Lung (tissue), 12 donors: ENCODE measurements around the gene SLC37A1. TPM values are rescaled to one million over a fixed set of nuclear protein-coding genes. Genes with fewer than 3 reads are reported as not detected.

Source experiments
- ATAC-seq: fragments of 200-7000 bp; cut with Tn5 transposase; one replicate; pipeline ENCODE4 v1.9.1; 2020; ENCODE audit warnings: moderate number of reproducible peaks; ENCODE audit not compliant: insufficient read depth, low FRiP score
- DNase-seq, 3 donors: peaks; one replicate each; pipeline ENCODE4 v3.0.0-alpha.2; 2013 to 2017
- H3K27ac ChIP-seq, 2 donors: one replicate each; pipeline ENCODE4 v1.5.1; 2013; ENCODE audit warnings: mild to moderate bottlenecking in 2 of 2, moderate library complexity in 2 of 2, control low read depth in 1 of 2, inconsistent platforms in 1 of 2, low read depth in 1 of 2, low read length in 1 of 2
- H3K27me3 ChIP-seq, 3 donors: one replicate each; pipeline ENCODE4 v1.5.1; 2013; ENCODE audit warnings: low read length in 2 of 3; ENCODE audit not compliant: control insufficient read depth in 3 of 3, insufficient read depth in 3 of 3
- H3K36me3 ChIP-seq, 4 donors: one replicate each; pipeline ENCODE4 v1.5.1; 2013; ENCODE audit warnings: low read length in 4 of 4, mild to moderate bottlenecking in 1 of 4, moderate library complexity in 1 of 4; ENCODE audit not compliant: control insufficient read depth in 4 of 4, insufficient read depth in 4 of 4
- H3K4me1 ChIP-seq, 5 donors: one replicate each; pipeline ENCODE4 v1.5.1; 2013; ENCODE audit warnings: low read length in 5 of 5, mild to moderate bottlenecking in 2 of 5, moderate library complexity in 1 of 5; ENCODE audit not compliant: control insufficient read depth in 5 of 5, insufficient read depth in 5 of 5
- H3K4me3 ChIP-seq: one replicate; pipeline ENCODE4 v1.5.1; 2013; ENCODE audit warnings: mild to moderate bottlenecking, control low read depth, moderate library complexity
- H3K9ac ChIP-seq, 2 donors: one replicate each; pipeline ENCODE4 v1.5.1; 2013; ENCODE audit warnings: low read length in 2 of 2, control low read depth in 1 of 2; ENCODE audit not compliant: insufficient read depth in 1 of 2
- H3K9me3 ChIP-seq, 4 donors: one replicate each; pipeline ENCODE4 v1.5.1; 2013; ENCODE audit warnings: low read length in 3 of 4, mild to moderate bottlenecking in 1 of 4, moderate library complexity in 1 of 4; ENCODE audit not compliant: control insufficient read depth in 4 of 4, insufficient read depth in 3 of 4
- CTCF ChIP-seq: IDR thresholded peaks from 2 replicates; pipeline ENCODE4 v1.5.1; 2012; ENCODE audit warnings: mild to moderate bottlenecking; ENCODE audit errors: control extremely low read depth, extremely low read depth
- WGBS, 2 donors: extraction: QIAGEN DNeasy Blood & Tissue Kit; methylation state at CpG; one replicate each; pipeline ENCODE4 v1.1.7; 2013; 5-methylcytosine and 5-hydroxymethylcytosine counted together
- polyA plus RNA-seq, 2 donors: library from polyadenylated mRNA; stranded (reverse); fragments of 200-250 nt; gene quantifications; one replicate each; pipeline ENCODE4 v1.2.1, GENCODE V29; 2013
- total RNA-seq, 2 donors: library from RNA; depleted of rRNA in 1 of 2; stranded (reverse); fragments of >200 nt in 1 of 2; gene quantifications; one replicate each; pipeline ENCODE4 v1.2.1, GENCODE V29; 2014 to 2021
- donor health status: control.
- donor health status: control.
- donor health status: Bipolar disorder and iron deficiency.
- donor health status: healthy.
- donor health status: DM: yes; HTN: yes; CAD: no.

SLC37A1 gene
- total and polyA plus RNA-seq, 4 donors: 13.3 to 29.5 (median 19.6) TPM

- Histone ChIP-seq H3K27me3 (peaks cover 0 to 18% (median 7%) of the 10 kb centered on the region in 3 donors), H3K4me3 (no peak overlapping the region), H3K9ac (no peak overlapping the region), H3K4me1 (peaks cover 0 to 6% (median 0%) of the 10 kb centered on the region in 5 donors), H3K9me3 (no peaks in the 10 kb centered on the region), H3K27ac (no peak overlapping the region), H3K36me3 (no peaks in the 10 kb centered on the region)
- no peak for TF ChIP-seq CTCF
- WGBS, 2 donors: 70 to 85% methylated on average over 3 of the region's 3 CpGs
- ATAC-seq (no peak), DNase-seq (no peak)
Measured at GRCh38 chr21:42618707-42619102, 105.1 kb downstream of the SLC37A1 start.

- peaks cover 0 to 6% (median 0%) of the 10 kb centered on the region in 5 donors for H3K4me1 ChIP-seq
- H3K4me3 ChIP-seq: no peak overlapping the region
- peak in 1 of 3 donors; percentile 28 for DNase-seq
- no peak overlapping the region for H3K27ac ChIP-seq
- H3K36me3 ChIP-seq: no peaks in the 10 kb centered on the region
- H3K9me3 ChIP-seq: no peaks in the 10 kb centered on the region
- TF ChIP-seq CTCF: no peak
- 74 to 76% methylated on average over 7 of the region's 7 CpGs for WGBS, 2 donors
- no peak for ATAC-seq
- H3K27me3 ChIP-seq: peaks cover 0 to 18% (median 7%) of the 10 kb centered on the region in 3 donors
- no peak overlapping the region for H3K9ac ChIP-seq
Measured at GRCh38 chr21:42619166-42619565, 105.5 kb downstream of the SLC37A1 start.

- no peak for ATAC-seq
- no peaks in the 10 kb centered on the region for H3K36me3 ChIP-seq
- no peaks in the 10 kb centered on the region for H3K9me3 ChIP-seq
- H3K4me1 ChIP-seq: peaks cover 0 to 6% (median 0%) of the 10 kb centered on the region in 5 donors
- no peak for DNase-seq
- peaks cover 0 to 18% (median 7%) of the 10 kb centered on the region in 3 donors for H3K27me3 ChIP-seq
- TF ChIP-seq CTCF: no peak
- H3K4me3 ChIP-seq: no peak overlapping the region
- WGBS, 2 donors: 89 to 93% methylated on average over 6 of the region's 6 CpGs
- H3K9ac ChIP-seq: no peak overlapping the region
- H3K27ac ChIP-seq: no peak overlapping the region
Measured at GRCh38 chr21:42619841-42620240, 106.2 kb downstream of the SLC37A1 start.

- Histone ChIP-seq H3K27ac (no peak overlapping the region), H3K27me3 (peaks cover 0 to 11% (median 7%) of the 10 kb centered on the region in 3 donors), H3K9me3 (no peaks in the 10 kb centered on the region), H3K9ac (no peak overlapping the region), H3K4me1 (peaks cover 0 to 6% (median 0%) of the 10 kb centered on the region in 5 donors), H3K36me3 (no peaks in the 10 kb centered on the region), H3K4me3 (no peak overlapping the region)
- TF ChIP-seq CTCF: no peak
- WGBS, 2 donors: 68 to 83% methylated on average over 15 of the region's 15 CpGs
- peak in 2 of 3 donors; percentile 61 to 68 for DNase-seq
- no peak for ATAC-seq
Measured at GRCh38 chr21:42621166-42621818, 107.6 kb downstream of the SLC37A1 start.
